Limb (tissue), 2 donors: ENCODE measurements around the gene HAUS1.
A peak's percentile ranks its signal among the peaks of the same experiment; 100 is the strongest.
"Not testable (repeated sequence)": the region's sequence is repeated elsewhere in the genome, so short reads cannot be mapped to it uniquely, and the experiment has no call there.

Source experiments
- DNase-seq, 2 donors: peaks; one replicate each; pipeline ENCODE4 v3.0.0-alpha.2; 2016; ENCODE audit errors: extremely low spot score in 2 of 2

HAUS1 gene

GRCh38 chr18:46088501-46088900 lies 15.7 kb upstream of the HAUS1 start:
- DNase-seq: not testable (repeated sequence)

- DNase-seq: no peak
Measured at GRCh38 chr18:46095532-46095931, 8.7 kb upstream of the HAUS1 start.

- no peak for DNase-seq
Measured at GRCh38 chr18:46096651-46097300, 7.4 kb upstream of the HAUS1 start.

DNA sequence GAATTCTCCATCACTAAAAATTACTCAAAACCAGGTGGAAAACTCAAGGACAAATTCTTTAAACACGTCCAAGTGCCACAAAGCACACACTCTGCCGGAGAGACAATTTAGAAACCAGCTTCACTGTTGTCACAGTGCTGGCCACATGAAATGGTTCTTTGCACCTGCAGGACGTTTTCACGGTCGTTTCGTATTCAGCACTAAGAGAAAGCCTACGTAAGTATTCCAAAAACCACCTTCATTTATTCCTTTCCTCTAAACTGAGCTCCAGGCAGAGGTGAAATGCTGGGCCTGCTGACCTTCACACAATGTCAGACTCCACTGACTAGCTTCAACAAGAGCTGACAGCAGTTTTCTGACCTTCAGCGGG lies 6.8 kb upstream of the HAUS1 start:
- no peak for DNase-seq

- DNase-seq: peak; percentile 92
Measured at GRCh38 chr18:46097801-46098615, 6.2 kb upstream of the HAUS1 start, which contains the start of gene ATP5F1A. Gene ATP5F1A (minus strand): TSS chr18:46098296. CDS start chr18:46098231, 65 bp downstream.

GRCh38 chr18:46098616-46098933 lies 5.6 kb upstream of the HAUS1 start:
- DNase-seq: no peak

- DNase-seq: no peak
Measured at GRCh38 chr18:46099463-46099862, 4.7 kb upstream of the HAUS1 start.

DNA sequence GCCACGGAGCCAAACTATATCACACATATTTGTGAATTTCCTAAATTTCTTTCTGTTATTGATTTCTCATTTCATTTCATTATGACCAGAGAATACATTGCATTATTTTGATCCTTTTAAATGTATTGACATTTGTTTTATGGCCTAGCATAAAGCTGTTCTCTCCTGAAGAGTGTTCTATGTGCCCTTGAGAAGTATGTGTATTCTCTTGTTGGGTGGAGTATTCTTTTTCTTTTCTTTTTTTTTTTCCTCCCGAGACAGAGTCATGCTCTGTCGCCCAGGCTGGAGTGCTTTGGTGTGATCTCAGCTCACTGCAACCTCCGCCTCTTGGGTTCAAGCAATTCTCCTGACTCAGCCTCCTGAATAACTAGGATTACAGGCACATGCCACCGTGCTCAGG lies 5.2 kb downstream of the HAUS1 start:
- no peak for DNase-seq

DNA sequence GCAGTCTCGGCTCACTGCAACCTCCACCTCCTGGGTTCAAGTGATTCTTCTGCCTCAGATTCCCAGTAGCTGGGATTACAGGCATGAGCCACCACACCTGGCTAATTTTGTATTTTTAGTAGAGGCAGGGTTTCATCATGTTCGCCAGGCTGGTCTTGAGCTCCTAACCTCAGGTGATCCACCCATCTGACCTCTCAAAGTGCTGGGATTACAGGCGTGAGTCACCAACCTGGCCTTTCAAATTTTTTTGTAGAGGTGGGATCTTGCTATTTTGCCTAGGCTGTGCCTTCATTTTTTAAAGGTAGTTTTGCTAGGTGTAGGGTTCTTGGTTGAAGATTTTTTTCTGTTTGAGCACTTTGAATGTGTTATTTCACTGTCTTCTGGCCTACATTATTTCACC lies 6.2 kb downstream of the HAUS1 start:
- DNase-seq: no peak

- DNase-seq: no peak
Measured at GRCh38 chr18:46113751-46114150, 9.6 kb downstream of the HAUS1 start.

GRCh38 chr18:46126625-46127024 lies 22.4 kb downstream of the HAUS1 start:
- DNase-seq: not testable (repeated sequence)

DNA sequence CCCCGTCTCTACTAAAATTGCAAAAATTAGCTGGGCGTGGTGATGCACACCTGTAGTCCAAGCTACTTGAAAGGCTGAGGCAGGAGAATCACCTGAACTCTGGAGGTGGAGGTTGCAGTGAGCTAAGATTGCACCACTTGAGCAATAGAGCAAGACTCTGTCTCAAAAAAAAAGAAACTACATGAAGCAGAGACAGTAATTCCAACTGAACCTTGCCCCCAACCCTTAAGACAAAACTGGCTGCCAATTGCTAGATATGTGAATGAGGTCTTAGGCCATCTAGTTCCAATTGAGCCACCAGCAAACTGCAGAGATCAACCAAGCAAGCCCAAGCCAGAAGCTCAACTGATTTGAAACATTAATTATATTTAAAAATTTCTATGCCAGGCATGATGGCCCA lies 25.9 kb downstream of the HAUS1 start:
- no peak for DNase-seq

- DNase-seq: not testable (repeated sequence)
Measured at GRCh38 chr18:46130549-46130948, 26.4 kb downstream of the HAUS1 start.

DNA sequence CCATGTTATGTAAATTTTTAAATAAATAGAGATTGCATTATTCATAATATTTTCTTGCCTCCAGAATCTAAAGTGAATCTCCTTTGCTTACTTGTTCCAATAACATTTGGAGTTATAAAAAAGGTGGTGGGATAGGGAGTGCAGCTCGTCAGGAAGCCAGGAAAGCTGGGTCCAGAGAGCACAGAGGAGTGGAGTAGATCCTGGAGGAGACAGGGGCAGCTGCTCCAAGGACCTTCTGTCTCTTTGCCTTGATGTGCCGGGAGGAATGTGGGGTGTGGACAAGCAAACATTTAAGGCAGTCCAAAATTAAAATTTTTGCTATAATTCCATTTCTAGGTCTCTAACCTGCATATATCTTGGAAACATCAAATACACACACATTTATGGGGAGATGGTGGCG lies 29.3 kb downstream of the HAUS1 start:
- no peak for DNase-seq

DNA sequence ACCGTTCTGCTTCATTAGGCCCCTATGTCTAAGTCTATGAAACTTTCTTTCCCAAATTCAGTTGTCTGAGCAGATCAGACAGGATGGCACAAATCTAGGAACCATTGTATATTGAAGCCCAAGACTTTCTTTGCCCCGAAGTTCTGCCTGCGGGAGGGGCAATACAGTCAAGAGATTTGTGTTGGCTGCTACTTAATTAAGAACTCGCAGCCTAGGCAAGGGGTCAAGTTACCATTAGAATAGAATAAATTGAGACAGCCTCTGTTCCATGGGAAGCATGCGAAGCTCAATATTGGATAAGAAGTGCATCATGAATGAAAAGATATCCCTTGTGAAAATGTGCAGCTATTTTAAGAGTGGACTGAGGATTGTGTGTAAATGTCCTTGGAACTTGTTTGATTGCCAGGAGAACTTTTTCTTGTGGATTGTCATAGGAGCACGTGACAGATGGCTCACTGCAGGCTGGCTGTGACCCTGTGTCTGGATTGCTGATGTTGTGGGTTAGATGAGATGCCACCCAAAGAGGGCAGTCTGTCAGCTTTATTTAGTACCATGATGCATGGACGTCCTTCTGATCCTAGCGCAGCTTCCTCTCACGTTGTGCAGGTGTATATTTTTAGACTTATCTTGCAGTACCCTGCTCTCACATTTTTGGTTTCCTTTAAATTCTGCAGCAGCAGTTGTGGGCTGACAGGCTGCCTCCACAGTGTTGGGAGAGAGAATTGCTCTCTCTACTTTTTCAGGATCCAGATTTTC lies 30.9 kb downstream of the HAUS1 start:
- DNase-seq: no peak

DNA sequence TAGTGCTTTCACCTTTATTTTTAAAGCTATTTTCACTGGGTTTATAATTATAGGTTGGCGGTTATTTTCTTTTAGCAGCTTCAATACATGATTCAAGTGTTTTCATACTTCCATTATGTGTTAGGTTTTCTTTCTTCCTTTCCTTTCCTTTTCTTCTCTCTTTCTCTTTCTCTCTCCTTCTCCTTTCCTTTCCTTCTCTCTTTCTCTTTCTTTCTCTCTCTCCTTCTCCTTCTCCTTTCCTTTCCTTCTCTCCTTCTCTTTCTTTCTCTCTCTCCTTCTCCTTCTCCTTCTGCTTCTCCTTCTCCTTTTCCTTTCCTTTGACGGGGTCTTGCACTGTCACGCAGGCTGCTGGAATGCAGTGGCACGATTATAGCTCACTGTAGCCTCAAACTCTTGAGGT lies 36.0 kb downstream of the HAUS1 start:
- no peak for DNase-seq

DNA sequence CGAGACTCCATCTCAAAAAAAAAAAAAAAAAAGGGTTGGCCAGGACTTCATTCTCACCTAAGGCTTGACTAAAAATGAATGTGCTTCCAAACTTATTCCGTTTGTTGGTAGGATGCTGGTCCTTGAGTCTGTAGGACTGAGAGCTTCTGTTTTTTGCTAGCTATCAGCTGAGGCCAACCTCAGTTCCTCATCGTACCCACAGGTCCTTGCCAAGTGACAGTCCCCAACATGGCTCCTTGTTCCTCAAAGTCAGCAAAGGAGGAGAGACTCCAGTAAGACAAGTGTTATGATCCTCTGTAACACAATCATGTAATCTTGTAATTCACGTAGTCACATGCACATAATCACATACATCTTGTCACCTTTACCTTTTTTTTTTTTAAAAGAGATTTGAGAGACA lies 37.0 kb downstream of the HAUS1 start:
- DNase-seq: no peak

- DNase-seq: peak; percentile 42
Measured at GRCh38 chr18:46148810-46149209, 44.6 kb downstream of the HAUS1 start.

DNA sequence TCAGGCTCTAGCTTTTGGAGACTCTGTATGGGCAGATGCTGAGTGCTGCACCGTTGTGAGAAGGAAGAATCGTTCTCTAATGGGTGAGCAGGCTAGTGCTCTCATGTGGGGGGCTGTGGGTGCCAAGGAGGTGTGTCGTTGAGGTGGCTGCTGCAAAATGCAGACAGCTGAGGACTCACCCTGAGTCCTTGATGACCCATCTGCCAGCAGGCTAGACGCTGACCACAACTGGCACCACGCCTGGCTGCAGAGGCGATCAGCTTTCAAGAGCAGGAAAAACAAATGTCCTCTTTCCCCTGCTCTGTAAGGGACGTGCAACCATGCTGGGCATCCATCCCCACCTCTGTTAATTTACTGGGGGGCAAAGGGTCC lies 48.2 kb downstream of the HAUS1 start:
- no peak for DNase-seq

- DNase-seq: peak in 1 of 2 donors; percentile 36
Measured at GRCh38 chr18:46152808-46153617, 48.8 kb downstream of the HAUS1 start.

DNA sequence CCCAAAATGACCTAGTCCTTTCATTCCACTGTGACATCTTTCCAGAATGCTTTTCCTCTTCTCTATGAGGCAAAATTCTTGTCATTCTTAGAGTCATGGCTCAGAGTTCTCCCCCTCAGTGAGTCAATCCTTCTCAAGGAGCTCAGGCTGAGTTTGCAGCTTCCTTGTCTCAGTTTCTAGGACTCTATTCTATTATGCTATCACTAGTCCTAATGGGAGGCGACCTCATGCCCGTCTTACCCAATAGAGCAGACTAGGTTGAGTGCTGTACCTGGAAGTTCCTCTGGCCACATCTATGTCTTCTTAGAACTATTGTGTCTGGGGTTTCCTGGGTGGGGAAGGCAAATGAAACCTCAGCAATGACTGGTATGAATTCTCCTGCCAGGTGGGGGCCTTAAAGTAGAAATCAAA lies 51.5 kb downstream of the HAUS1 start:
- DNase-seq: no peak
